OCI-LY3 (cell line): ENCODE results near the gene CTAG2.

Experiments used
- H2AFZ ChIP-seq: fragments of 200-600, 300-600 bp; shearing (Covaris generic); 2 replicates; pipeline ENCODE4 v1.6.0; 2014; ENCODE audit warnings: antibody characterized with exemption, low read depth, low read length
- H3K27ac ChIP-seq: fragments of 200-600, 300-600 bp; sonication (generic); 2 replicates; pipeline ENCODE4 v1.5.1; 2014; ENCODE audit warnings: mild to moderate bottlenecking, low read length, moderate library complexity, mixed read lengths
- H3K27me3 ChIP-seq: fragments of 200-600, 300-600 bp; sonication (generic); 2 replicates; pipeline ENCODE4 v1.6.1; 2014; ENCODE audit warnings: low read depth, low read length, mixed read lengths
- H3K36me3 ChIP-seq: fragments of 200-600, 300-600 bp; sonication (generic); replicated peaks from 2 replicates; pipeline ENCODE3; 2014; ENCODE audit warnings: low read depth, low read length, mixed read lengths
- H3K4me1 ChIP-seq: fragments of 300-600, 200-600 bp; sonication (generic); 2 replicates; pipeline ENCODE4 v1.6.1; 2014; ENCODE audit warnings: low read length, mixed read lengths
- H3K4me2 ChIP-seq: fragments of 200-600, 300-600 bp; sonication (generic); 2 replicates; pipeline ENCODE4 v1.6.1; 2014; ENCODE audit warnings: low read length, mixed read lengths
- H3K4me3 ChIP-seq: fragments of 300-600, 200-600 bp; sonication (generic); 2 replicates; pipeline ENCODE4 v1.5.1; 2014; ENCODE audit warnings: antibody characterized with exemption, mild to moderate bottlenecking, low read length, moderate library complexity
- H3K79me2 ChIP-seq: fragments of 300-600, 200-600 bp; shearing (Covaris generic); 2 replicates; pipeline ENCODE4 v1.6.1; 2014; ENCODE audit warnings: mild to moderate bottlenecking, low read length, mixed read lengths
- H3K9ac ChIP-seq: fragments of 300-600, 200-600 bp; shearing (Covaris generic); 2 replicates; pipeline ENCODE4 v1.6.0; 2014; ENCODE audit warnings: mild to moderate bottlenecking, low read length, moderate library complexity
- H3K9me3 ChIP-seq: fragments of 200-600, 300-600 bp; shearing (Covaris generic); 2 replicates; pipeline ENCODE4 v1.6.1; 2014; ENCODE audit warnings: low read length, mixed read lengths; ENCODE audit not compliant: insufficient read depth
- H4K20me1 ChIP-seq: fragments of 200-600, 300-600 bp; sonication (generic); 2 replicates; pipeline ENCODE4 v1.6.1; 2016; ENCODE audit warnings: low read length, mixed read lengths; ENCODE audit not compliant: insufficient read depth
- EZH2phosphoT487 ChIP-seq: fragments of 200-600 bp; shearing (Covaris generic); IDR thresholded peaks from 2 replicates; pipeline ENCODE4 v1.6.1; 2018; ENCODE audit warnings: antibody characterized with exemption, mixed run types, low read depth
- TF ChIP-seq, protein P1 (sequence below): fragments of 200-600, 300-600 bp; sonication (generic); IDR thresholded peaks from 2 replicates; pipeline ENCODE4 v1.5.1; 2014; ENCODE audit warnings: antibody characterized with exemption, low read length, low read depth

The CTAG2 gene

DNA sequence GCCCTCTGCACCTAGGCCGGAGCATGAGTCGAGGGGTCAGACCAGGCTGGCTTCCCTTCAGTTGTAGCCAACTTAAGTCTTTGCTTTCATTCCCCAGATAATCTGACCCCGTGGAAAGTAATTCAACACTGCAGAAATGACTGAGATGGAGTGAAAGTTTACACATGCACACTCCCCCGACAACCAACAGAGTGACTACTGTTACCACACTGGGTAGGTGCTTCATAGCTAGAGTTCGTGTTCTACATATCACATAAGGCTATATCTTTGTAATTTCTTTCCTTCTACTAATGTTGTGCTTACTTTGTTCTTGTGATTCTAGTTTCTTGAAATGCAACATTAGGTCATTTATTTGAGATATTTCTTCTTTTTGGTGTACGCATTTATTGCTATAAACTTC, 7.2 kb upstream of the CTAG2 start:
- Histone ChIP-seq H3K4me2 (no peak overlapping the region), H3K9me3 (no peaks in the 10 kb centered on the region), H4K20me1 (no peaks in the 10 kb centered on the region), H3K36me3 (no peaks in the 10 kb centered on the region), H2AFZ (no peak overlapping the region), H3K4me1 (peaks cover 16% of the 10 kb centered on the region), H3K27ac (no peak overlapping the region), H3K9ac (no peak overlapping the region), H3K79me2 (no peaks in the 10 kb centered on the region), H3K27me3 (no peaks in the 10 kb centered on the region), H3K4me3 (no peak overlapping the region)
- TF ChIP-seq, protein P1, sequence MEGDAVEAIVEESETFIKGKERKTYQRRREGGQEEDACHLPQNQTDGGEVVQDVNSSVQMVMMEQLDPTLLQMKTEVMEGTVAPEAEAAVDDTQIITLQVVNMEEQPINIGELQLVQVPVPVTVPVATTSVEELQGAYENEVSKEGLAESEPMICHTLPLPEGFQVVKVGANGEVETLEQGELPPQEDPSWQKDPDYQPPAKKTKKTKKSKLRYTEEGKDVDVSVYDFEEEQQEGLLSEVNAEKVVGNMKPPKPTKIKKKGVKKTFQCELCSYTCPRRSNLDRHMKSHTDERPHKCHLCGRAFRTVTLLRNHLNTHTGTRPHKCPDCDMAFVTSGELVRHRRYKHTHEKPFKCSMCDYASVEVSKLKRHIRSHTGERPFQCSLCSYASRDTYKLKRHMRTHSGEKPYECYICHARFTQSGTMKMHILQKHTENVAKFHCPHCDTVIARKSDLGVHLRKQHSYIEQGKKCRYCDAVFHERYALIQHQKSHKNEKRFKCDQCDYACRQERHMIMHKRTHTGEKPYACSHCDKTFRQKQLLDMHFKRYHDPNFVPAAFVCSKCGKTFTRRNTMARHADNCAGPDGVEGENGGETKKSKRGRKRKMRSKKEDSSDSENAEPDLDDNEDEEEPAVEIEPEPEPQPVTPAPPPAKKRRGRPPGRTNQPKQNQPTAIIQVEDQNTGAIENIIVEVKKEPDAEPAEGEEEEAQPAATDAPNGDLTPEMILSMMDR, result no peak
- no peak for TF ChIP-seq EZH2phosphoT487

DNA sequence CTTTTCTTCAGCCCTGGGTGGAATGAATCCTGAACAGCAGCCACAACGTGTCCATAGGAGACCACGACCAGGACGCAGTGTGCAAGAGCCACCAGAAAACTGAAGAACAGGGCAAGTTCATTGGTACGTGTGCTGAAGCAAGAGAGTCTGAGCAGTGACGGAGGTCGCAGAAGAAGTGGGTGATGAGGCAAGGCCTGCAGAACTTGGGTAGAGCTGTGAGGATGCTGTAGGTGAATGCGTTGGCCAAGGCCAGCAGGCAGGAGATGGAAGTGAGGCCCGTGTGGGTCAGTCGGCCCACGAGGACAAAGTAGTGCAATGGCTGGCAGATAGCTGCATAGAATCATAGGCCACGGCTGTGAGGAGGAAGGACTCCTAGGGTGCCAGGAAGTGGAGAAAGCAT, 5.6 kb upstream of the CTAG2 start:
- Histone ChIP-seq H3K9ac (no peak overlapping the region), H3K79me2 (no peaks in the 10 kb centered on the region), H3K4me1 (peaks cover 16% of the 10 kb centered on the region), H3K36me3 (no peaks in the 10 kb centered on the region), H4K20me1 (no peaks in the 10 kb centered on the region), H3K4me2 (no peak overlapping the region), H3K27me3 (no peaks in the 10 kb centered on the region), H2AFZ (no peak overlapping the region), H3K9me3 (no peaks in the 10 kb centered on the region), H3K4me3 (no peak overlapping the region), H3K27ac (no peak overlapping the region)
- TF ChIP-seq EZH2phosphoT487, result no peak
- TF ChIP-seq, protein P1, result no peak

DNA sequence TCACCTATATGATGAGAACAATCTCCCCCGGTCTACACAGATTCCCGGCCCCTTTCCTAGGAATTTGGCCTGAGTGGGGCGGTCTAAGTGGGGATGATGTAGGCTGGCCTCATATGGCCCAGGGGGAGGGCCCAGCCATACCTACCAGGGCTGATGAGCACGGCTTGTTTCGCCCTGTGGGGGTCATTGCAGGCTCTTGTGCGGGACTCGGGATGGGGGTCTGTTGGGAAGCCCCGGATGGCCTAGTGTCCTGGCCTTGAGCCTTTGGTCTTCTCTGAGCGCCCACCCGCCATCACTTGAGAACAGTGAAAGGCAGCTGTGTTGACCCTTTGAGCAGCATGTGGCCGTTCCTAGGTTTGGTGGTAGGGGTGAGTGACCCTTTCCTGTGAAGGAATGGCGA, 4.8 kb upstream of the CTAG2 start:
- Histone ChIP-seq H4K20me1 (no peaks in the 10 kb centered on the region), H3K36me3 (no peaks in the 10 kb centered on the region), H3K27me3 (no peaks in the 10 kb centered on the region), H3K4me2 (no peak overlapping the region), H3K4me1 (peaks cover 16% of the 10 kb centered on the region), H3K9ac (no peak overlapping the region), H3K27ac (no peak overlapping the region), H3K4me3 (no peak overlapping the region), H3K79me2 (no peaks in the 10 kb centered on the region), H3K9me3 (no peaks in the 10 kb centered on the region), H2AFZ (no peak overlapping the region)
- TF ChIP-seq, protein P1, result no peak
- TF ChIP-seq EZH2phosphoT487, result no peak

DNA sequence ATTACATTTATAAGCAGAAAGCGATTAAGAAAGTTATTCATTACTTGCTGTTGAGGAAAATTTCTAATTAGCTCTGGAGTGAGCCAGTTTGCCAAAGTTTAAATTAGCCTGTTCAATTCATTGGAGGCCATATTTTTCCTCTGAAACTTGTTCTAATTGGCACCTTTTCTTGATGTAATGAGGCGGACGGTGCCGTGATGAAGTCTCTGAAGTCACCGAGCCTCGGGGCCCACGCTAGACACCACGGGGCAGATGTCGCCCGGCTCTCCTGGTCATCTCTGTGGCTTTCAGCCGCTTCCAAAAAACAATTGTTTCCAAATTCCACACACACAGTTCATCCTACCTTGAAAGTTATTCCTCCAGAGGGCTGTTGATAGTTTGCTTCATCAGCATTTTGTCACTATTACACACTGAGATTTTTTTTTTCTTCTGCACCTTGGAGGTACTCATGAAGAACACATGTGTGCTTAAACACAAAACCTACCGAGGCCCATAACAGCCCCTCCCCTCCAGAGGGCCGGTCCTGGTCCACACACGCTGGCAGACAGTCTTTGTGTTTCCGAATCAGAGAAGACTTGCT, 3.9 kb upstream of the CTAG2 start:
- H2AFZ ChIP-seq, result no peak overlapping the region
- no peak overlapping the region for H3K4me3 ChIP-seq
- no peak overlapping the region for H3K4me2 ChIP-seq
- no peaks in the 10 kb centered on the region for H4K20me1 ChIP-seq
- TF ChIP-seq EZH2phosphoT487, result no peak
- TF ChIP-seq, protein P1, result no peak
- no peaks in the 10 kb centered on the region for H3K9me3 ChIP-seq
- no peak overlapping the region for H3K27ac ChIP-seq
- peaks cover 14% of the 10 kb centered on the region for H3K4me1 ChIP-seq
- no peaks in the 10 kb centered on the region for H3K79me2 ChIP-seq
- no peaks in the 10 kb centered on the region for H3K27me3 ChIP-seq
- H3K9ac ChIP-seq, result no peak overlapping the region
- H3K36me3 ChIP-seq, result no peaks in the 10 kb centered on the region
